GM21737 (cell line): ENCODE results near the gene TMX1.

Experiments
- ATAC-seq: cut with Tn5 transposase; IDR thresholded peaks from one replicate; pipeline ENCODE4 v1.9.1; 2021; ENCODE audit warnings: mild to moderate bottlenecking, moderate library complexity; ENCODE audit not compliant: unreplicated experiment

The TMX1 gene

DNA sequence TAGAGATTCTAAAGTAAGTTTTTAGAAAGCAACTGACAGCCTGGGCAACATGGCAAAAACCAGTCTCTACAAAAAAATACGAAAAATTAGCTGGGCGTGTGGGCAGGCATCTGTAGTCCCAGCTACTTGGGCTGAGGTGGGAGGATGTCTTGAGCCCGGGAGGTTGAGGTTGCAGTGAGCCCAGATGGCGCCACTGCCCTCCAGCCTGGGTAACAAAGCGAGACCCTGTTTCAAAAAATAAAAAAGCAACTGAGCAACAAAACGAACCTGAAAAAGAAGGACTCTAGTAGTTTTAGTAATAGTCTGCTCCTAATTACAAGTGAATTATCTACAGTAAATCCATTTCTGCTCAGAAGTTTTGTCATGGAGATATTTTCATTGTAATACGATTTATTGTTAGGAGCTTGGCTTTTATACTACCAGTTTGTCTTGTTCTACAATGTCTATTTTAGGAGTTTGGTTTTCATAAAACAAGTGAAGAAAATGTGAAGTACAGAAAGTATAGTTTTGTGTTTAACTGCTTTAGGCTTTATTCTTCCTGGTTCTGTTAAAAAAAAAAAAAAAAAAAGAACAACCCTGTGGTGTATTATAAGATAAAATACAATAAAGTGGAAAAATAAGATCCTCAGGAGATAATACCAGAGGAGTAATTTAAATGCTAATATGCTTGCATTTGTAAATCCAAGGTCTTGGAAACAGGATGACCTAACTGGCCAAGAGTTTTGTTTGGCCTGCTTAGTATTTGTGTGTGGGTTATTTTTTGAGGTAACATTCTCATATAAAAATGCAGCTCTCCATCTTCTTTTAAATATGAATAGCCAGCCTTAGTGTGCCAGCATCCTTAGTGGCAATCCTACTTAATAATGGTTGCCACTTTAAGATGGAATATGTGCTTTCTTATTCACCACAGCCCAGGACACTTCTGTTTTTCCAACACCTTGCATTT is 2.8 kb downstream of the TMX1 start:
- no peak for ATAC-seq

DNA sequence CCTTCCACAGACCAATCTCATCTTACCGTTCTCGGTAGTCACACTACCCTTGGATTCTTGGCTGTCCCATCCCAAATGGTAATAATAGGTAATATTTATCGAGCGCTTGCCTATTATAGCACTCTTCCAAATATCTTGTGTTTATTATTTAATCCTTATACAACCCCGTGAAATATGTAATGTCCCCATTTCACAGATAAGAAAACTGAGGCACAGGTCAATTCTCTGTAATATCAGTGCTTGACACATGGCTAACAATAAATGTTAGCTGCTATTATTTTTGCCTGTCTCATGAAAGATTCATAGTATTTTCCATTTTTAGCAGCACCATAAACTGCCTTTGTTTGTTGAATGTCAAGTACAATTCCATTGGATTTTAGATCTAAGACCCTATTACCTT is 4.5 kb downstream of the TMX1 start:
- no peak for ATAC-seq

DNA sequence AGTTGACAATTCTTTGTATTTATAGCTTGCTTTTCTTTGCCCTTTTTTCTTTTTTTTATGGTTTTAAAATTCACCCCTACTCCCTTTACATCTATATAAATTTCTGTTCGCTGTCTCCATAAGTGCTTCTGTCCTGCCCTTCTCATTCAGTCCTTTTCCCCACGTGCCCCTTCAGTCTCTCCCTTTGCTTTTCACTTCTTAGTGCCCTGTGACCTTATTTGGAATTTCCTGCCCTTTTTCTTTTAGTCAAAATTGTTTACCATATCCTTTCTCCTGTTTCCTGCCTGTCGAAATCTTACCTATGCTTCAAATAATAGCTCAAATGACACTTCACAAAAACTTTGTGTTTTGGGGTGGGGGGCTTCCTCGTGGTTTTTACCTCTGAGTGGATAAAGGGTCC is 6.0 kb downstream of the TMX1 start:
- no peak for ATAC-seq

DNA sequence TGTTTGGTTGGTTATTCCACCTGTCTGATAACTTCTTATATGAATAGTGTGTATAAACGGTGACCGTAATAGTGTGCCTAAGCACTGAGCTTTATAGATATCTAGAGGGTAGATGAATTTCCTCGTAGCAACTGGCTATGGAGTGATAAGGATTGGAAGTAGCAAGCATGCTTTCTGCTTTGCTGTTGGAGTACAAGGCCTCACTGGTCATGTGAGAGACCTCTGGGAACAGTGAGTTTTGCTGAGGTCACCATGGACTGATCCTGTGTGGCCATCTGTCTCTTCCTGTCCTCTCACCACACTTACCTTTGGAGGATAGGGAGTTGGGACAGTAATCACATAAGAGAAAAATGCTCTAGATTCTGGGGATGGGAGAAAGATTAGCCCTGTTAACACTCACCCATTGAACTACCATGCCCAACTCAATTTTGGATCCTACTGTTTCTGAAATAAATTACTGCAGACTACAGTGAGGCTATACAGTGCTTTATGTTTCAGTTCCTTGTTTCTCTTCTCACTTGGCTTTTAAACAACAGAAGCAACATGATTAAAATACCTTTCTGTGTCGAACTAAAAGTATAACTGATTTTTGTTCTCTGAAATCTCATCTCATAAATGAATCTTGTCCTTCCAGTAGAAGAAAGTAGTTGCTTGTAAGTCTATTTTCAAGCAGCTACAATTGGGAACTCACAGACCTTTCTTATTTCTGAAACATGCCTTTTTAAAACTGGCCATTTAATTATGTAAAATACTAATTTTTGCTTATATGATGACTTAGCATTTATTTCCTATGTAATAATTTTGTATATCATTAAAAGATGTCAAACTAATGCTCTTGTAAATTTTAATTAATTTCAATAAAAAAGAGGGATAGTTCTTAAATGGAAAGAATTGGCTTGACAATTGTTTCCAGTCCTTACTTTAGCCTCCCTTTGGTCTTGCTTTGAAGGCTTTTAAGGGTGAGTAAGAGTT is 8.3 kb downstream of the TMX1 start:
- ATAC-seq = peak; percentile 61

DNA sequence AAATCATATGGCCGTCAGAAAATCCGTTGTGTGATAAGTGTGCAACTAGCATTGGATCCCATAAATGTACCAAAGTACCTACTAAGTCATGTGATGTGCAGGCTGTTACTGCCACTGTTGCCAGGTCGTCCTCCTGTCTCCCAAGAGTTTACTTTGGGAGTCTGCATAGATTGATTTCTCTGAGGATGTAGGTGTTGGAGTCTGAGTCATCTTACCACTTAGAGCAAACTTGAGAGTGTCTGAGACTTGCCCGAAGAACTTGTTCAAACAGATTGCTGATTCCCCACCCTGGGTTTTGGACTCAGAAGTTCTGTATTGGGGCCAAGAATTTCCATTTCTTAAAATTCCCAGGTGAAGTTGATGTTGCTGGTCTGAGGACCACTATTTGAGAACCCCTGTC is 11.4 kb downstream of the TMX1 start:
- ATAC-seq = no peak

DNA sequence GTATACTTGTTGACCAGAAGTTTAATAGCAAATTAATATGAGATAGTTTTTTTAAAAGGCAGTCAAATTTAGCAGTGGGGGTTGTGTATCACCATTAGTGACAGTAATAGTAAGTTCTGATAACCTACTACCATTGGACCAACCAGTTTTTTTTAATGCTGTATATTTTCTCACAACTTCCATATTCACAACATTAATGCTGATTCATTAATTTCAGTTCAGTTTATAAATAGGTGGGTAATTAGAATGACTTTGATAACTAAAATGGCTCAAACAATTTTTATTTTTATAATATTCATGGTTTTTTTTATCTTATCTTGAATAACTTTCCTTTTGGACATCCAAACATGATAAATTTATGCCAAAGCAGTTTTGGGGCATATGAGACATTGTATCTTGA is 13.8 kb downstream of the TMX1 start:
- ATAC-seq = no peak

DNA sequence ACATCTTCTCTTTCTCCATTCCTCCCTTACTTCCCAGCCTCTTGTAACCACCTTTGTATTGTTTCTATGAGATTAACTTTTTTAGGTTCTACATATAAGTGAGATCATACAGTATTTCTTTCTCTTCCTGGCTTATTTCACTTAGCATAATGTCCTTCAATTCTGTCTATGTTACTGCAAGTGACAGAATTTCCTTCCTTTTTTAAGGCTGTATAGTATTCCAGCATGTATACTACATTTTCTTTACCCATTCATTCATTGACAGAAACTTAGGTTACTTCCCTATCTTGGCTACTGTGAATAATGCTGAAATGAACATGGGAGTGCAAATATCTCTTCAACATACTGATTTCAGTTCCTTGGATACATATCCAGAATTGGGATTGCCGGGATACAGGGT is 18.2 kb downstream of the TMX1 start:
- ATAC-seq = no peak

DNA sequence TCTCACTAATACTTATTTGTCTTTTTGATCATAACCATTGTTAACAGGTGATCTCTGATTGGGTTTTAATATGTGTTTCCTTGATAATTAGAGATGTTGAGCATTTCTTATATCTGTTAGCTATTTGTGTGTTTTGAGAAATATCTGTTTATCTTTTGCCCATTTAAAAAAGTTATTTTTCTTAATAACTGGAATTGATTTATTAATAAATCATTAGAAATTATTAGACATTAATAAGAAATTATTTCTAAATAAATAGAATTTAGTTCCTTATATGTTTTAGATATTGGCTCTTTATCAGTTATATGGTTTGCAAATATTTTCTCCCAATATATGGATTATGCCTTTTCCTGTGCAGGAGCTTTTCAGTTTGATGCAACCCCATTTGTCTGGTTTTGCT is 18.7 kb downstream of the TMX1 start:
- ATAC-seq = no peak

DNA sequence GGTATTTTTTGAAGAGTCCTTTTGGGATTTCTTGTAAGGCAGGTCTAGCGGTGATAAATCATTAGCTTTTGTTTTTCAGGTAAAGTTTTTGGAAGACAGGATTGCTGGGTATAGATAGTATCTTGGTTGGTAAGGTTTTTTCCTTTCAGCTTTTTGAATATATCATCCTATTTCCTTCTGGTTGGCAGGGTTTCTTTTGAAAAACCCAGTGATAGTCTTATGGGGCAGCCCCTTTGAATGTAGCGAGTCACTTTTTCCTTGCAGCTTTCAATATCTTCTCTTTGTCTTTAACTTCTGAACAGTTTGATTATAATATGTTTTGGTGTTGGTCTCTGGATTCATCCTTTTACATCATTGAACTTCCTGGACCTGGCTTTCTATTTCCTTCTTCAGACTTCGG is 20.2 kb downstream of the TMX1 start:
- no peak for ATAC-seq

DNA sequence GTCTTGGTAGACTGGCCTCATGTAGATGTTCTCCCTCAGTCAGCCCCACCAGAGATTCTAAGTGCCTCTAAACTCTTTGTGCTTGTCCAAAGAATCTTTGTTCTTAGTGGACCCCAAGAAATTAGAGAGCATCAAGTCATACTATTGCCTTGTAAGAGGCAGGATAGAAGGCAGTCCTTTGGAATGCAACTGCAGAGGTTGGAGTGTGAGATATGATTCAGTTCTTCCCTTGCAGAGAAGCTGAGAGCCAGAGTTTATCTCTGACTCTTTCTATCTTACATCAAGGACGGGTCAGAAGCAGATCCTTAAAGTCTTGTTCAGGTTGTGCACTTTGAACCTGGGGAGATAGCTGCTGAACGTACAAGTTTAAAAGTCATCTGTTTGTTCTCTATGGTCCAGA is 21.1 kb downstream of the TMX1 start:
- ATAC-seq = no peak

DNA sequence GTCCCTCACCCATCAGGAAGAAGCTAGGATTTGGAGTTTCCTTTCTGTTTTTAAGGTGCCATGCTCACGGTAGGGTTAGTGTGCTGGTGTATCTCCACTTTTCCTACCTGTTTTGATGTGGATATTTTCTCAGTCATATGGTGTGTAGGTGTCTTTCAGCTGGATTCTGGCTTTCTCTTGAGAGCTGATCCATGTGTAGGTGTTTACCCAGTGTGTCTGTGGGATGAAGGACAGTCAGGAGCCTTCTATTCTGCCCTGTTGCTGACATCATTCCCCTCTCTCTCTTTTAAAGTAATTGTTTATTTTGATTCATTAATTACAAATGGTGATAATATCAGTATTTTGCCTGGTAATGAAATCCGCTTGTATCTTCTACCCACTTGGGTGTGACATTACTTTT is 22.8 kb downstream of the TMX1 start:
- no peak for ATAC-seq

DNA sequence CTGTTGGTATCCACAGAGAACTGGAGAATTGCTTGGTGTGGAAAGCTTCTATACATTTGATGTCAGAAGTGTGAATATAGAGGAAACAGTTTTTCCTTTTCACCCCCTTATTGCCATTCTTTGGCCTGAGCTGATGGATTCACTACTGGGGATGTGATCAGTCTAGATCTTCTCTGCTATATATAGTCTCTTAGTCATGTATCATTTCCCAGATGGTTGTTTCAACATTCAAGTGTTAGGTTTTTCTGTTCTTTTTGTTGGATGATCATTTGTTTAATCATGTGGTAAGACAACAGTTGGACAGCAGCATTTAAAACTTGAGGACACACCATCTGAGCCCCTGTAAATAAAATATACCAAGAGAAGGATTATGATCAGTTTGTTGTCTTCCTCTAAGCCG is 29.6 kb downstream of the TMX1 start:
- ATAC-seq = no peak

DNA sequence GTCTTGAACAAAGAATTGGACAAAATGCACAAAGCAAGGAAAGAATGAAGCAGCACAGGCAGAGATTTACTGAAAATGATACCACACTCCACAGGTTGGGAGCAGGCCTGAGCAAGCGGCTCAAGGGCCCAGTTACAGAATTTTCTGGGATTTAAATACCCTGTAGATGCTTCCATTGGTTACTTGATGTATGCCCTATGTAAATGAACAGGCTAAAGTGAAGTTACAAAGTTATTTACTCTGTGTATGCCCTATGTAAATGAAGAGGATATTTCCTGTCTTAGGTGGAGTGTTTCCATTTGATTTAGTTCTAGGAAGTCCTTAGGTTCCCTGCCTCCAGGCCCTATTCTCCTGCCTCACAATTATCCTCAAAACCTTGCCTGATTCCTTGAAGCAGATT is 36.6 kb downstream of the TMX1 start:
- ATAC-seq = no peak

DNA sequence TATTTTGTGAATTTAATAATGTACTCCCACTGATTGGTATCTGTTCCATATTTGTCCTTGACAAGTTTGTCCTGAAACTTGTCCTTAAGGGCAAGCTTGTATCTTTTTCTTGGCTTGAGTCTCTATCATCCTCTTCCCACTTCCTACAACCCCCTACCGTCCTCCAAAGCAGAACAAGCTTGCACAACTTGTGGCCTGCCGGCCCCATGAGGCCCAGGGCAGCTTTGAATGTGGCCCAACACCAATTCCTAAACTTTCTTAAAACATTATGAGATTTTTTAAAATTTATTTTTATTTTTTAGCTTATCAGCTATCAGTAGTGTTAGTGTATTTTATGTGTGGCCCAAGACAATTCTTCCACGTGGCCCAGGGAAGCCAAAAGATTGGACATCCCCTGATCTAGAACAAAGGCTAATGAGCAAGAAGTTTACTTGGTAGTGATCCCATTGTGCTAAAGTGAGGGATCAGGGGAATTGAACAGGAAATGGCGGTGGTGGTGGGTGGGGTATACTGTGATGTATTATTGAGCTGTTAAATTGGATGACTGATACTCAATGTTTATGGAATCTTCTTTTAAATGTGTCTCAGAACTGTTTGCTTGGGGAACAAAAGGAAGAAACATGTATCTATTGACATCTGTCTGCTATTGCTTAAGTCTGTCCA is 37.8 kb downstream of the TMX1 start:
- no peak for ATAC-seq

DNA sequence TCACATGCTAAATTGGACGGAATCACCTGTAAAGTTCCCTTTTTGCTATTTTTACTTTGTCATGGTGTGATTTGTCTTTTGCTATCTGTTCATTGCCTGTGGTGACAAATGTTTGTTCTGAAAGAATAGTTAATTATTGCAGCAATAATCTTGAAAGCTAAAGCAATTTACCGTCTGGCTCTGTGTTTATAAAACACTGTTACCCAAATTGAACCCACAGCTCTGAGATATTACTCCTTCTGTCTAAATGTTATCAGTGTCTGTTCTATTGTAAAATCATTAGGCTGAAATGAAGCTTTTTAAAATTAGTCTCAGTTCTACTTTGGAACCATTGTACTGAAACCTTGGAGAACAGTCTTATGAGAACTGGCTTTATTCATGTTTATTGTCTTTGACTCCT is 42.5 kb downstream of the TMX1 start:
- ATAC-seq = no peak

DNA sequence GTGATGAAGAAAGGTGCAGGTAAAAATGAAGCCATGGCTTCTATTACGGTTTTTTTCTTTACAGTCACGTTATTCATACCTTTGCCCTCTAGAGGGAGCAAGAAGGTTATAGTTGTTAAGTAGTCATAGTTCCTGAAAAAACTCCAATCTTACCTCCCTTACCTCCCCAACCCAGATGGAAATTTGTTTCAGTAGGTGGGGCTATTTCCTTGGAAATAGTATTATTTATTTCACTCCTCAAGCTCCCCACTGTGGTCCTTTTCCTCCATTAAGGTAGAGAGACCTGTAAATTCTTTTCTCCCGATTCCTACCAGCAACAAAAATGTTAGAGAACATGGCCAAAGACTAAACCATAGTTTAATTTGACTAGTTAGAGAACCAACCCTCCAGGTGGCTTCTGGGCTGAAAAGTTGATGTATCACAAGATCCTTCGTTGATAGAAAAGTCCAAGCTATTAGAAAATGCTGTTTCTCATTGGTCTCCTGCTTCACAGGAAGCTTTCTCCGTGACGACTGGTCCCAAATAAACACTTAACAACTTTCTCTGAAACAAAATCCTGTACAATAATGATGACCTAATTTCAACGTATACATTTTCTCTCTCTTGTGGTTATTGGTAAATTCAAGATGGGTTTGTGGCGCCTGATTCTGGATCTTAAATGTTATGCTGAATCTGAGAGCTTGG is 43.5 kb downstream of the TMX1 start:
- no peak for ATAC-seq

DNA sequence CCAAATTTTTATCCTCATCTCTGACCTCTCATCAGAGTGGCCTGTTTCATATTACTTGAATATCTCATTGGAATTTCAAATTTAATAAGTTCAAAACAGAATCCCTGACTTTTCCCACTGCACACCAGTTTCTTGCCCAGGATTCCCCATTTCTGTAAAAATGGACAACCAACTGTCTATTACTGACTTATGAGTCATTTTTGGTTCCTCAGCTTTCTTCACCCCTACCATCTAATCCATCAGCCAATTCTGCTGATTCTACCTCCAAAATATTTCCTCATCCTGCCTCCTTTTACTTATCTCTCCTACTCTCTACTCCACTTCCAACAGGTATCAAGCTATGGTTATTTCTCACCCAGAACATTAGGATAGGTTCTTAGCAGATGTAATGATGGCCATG is 44.2 kb downstream of the TMX1 start:
- ATAC-seq = no peak

DNA sequence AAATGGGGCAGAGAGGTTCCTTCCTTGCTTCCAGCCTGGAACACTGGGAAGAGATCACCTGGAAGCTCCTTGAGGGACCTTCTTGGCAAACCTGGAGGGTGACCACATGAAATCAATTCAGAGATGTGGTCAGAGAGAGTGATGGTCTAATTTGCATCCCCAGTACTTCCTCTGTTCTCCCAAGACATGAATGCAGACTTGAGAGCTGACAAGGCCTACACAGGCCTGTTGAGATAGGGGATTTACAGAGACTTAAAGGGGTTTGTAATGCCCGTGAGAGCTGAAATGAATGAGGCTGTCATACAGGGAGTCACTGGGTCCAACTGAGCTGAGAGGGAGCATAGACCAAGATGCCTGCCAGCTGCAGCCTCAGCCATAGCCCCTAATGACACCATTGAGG is 45.1 kb downstream of the TMX1 start:
- ATAC-seq = no peak

DNA sequence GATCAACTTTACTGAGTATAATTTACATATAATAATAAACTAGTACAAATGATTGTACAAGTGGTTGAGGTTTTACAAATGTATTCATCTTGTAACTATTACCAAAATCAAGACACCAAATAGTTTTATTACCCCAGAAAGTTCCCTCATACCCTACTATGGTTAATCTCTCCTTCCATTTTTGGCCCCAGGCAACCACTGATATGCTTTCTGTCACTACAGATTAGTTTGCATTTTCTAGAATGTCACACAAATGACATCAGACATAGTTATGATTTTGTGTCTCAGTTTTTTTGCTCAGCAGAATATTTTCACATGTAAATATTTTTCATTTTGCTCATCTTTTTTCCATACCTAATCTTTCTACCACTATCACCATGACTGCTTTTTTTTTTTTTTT is 49.1 kb downstream of the TMX1 start:
- no peak for ATAC-seq

DNA sequence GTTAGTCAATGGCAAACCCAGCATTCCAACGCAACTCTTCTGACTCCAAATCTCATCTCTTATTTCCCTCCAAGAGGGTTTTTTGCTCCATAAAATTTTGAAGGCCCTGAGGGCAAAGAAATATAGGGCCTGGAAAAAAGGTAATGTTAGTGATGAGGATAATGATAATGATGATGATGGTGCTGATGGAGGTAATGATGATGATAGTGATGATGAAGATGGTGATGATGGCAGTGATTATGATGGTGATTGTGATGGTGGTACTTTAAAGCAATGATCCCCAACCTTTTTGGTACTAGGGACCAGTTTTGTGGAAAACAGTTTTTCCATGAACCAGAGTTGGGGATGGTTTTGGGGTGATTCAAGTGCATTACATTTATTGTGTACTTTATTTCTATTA is 50.1 kb downstream of the TMX1 start:
- no peak for ATAC-seq

DNA sequence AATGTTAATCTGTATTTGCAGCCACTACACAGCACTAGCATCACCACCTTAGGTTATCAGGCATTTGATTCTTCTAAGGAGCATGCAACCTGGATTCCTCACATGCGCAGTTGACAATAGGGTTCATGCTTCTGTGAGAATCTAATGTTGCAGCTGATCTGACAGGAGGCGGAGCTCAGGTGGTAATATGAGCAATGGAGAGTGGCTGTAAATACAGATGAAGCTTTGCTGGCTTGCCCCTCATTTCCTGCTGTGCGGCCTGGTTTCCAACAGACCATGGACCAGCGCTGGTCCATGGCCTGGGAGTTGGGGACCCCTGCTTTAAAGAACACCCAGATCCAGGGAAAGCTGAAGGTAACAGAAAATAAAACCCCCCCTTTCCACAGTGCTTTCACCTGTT is 51.0 kb downstream of the TMX1 start:
- no peak for ATAC-seq
